H1 (cell line): ENCODE data around the gene ENO2. TPM values are rescaled to one million over a fixed set of nuclear protein-coding genes. Genes with fewer than 3 reads are reported as not detected.

Source experiments
- ASH2L ChIP-seq: fragments of 200-600, 300-600 bp; sonication (generic); IDR thresholded peaks from one replicate; pipeline ENCODE4 v1.7.1; 2017; ENCODE audit warnings: low read length
- EZH2 ChIP-seq: fragments of 200-600 bp; sonication (generic); IDR thresholded peaks from 2 replicates; pipeline ENCODE4 v1.7.1; 2012; ENCODE audit warnings: low read depth, mild to moderate bottlenecking, moderate library complexity, low read length, inconsistent platforms; ENCODE audit not compliant: severe bottlenecking
- GTF2F1 ChIP-seq: IDR thresholded peaks from 2 replicates; pipeline ENCODE4 v1.6.1; 2012; ENCODE audit warnings: low read depth, low read length, improper control_type of control experiment, borderline replicate concordance
- JUN ChIP-seq: IDR thresholded peaks from 2 replicates; pipeline ENCODE4 v1.6.1; 2011; ENCODE audit warnings: low read depth, mild to moderate bottlenecking, improper control_type of control experiment, low read length
- JUND ChIP-seq: IDR thresholded peaks from 2 replicates; pipeline ENCODE4 v1.6.1; 2011; ENCODE audit warnings: mild to moderate bottlenecking, improper control_type of control experiment, low read length
- KDM4A ChIP-seq: IDR thresholded peaks from one replicate; pipeline ENCODE4 v1.7.1; 2012; ENCODE audit warnings: low read depth, mild to moderate bottlenecking, moderate library complexity, low read length, inconsistent platforms; ENCODE audit not compliant: severe bottlenecking
- NRF1 ChIP-seq: IDR thresholded peaks from 2 replicates; pipeline ENCODE4 v1.6.1; 2011; ENCODE audit warnings: mild to moderate bottlenecking, low read depth, low read length, improper control_type of control experiment
- POU5F1 ChIP-seq: IDR thresholded peaks from 2 replicates; pipeline ENCODE4 v1.6.1; 2011; ENCODE audit warnings: low read depth, mild to moderate bottlenecking, low read length, moderate library complexity
- RAD21 ChIP-seq, 2 experiments: IDR thresholded peaks in 1 of 2; conservative IDR thresholded peaks in 1 of 2; 2 replicates each; pipeline ENCODE4 v1.6.1; 2011; ENCODE audit warnings: low read depth in 2 of 2, low read length in 2 of 2, improper control_type of control experiment in 1 of 2, inconsistent platforms in 1 of 2, mild to moderate bottlenecking in 1 of 2, moderate library complexity in 1 of 2
- RFX5 ChIP-seq: IDR thresholded peaks from 2 replicates; pipeline ENCODE4 v1.6.1; 2011; ENCODE audit warnings: low read depth, low read length, improper control_type of control experiment, borderline replicate concordance
- SIN3A ChIP-seq, 2 experiments: IDR thresholded peaks in 1 of 2; conservative IDR thresholded peaks in 1 of 2; 2 replicates each; pipeline ENCODE4 v1.6.1; 2011 to 2012; ENCODE audit warnings: low read length in 2 of 2, improper control_type of control experiment in 1 of 2, low read depth in 1 of 2, mild to moderate bottlenecking in 1 of 2
- SIRT6 ChIP-seq: IDR thresholded peaks from one replicate; pipeline ENCODE4 v1.7.1; 2012; ENCODE audit warnings: low read length, inconsistent platforms
- SIX5 ChIP-seq: IDR thresholded peaks from 2 replicates; pipeline ENCODE4 v1.6.1; 2011; ENCODE audit warnings: mild to moderate bottlenecking, low read depth, low read length
- SP1 ChIP-seq: IDR thresholded peaks from 2 replicates; pipeline ENCODE4 v1.6.1; 2011; ENCODE audit warnings: low read depth, low read length
- SUZ12 ChIP-seq: fragments of 200-600 bp; sonication (generic); IDR thresholded peaks from 2 replicates; pipeline ENCODE4 v1.6.1; 2012; ENCODE audit warnings: mild to moderate bottlenecking, inconsistent platforms, low read length, moderate library complexity, mixed read lengths
- TAF1 ChIP-seq: IDR thresholded peaks from 2 replicates; pipeline ENCODE4 v1.6.1; 2011; ENCODE audit warnings: mild to moderate bottlenecking, low read depth, low read length
- TCF12 ChIP-seq: IDR thresholded peaks from 2 replicates; pipeline ENCODE4 v1.6.1; 2011; ENCODE audit warnings: low read depth, mild to moderate bottlenecking, low read length
- polyA plus RNA-seq, 7 experiments: library from polyadenylated mRNA; depleted of rRNA in 3 of 7; stranded (reverse) in 5 of 7; unstranded in 2 of 7; fragments of >200 nt in 5 of 7; fragments of 200-250 nt in 2 of 7; gene quantifications; 1 replicate in 5 of 7; 2 replicates in 1 of 7; 4 replicates in 1 of 7; pipeline versions ENCODE4 v1.2.1 to v1.2.3, GENCODE V29; 2011 to 2013; ENCODE audit warnings: missing spikeins in 2 of 7, mixed read lengths in 2 of 7
- total RNA-seq: library from RNA; stranded (reverse); fragmentation: NEBNext Ultra II Directional; extraction: Animal tissue kit (Norgen Biotek cat#: 25700); gene quantifications from 2 replicates; pipeline ENCODE4 v1.2.1, GENCODE V29; 2021
- TF ChIP-seq, protein P1 (sequence below): IDR thresholded peaks from 2 replicates; pipeline ENCODE4 v1.6.1; 2012; ENCODE audit warnings: low read length, inconsistent platforms
- TF ChIP-seq, protein P2 (sequence below), 3 experiments: IDR thresholded peaks; 1 replicate in 2 of 3; 2 replicates in 1 of 3; pipeline versions ENCODE4 v1.5.1 to v1.6.1; 2011; ENCODE audit warnings: low read length in 3 of 3, mild to moderate bottlenecking in 3 of 3, inconsistent platforms in 2 of 3, low read depth in 1 of 3, moderate library complexity in 1 of 3; ENCODE audit not compliant: insufficient read depth in 1 of 3; ENCODE audit errors: control extremely low read depth in 1 of 3

Gene ENO2
- total and polyA plus RNA-seq, 2 of the 8 experiments (the other 6 are each of a cell fraction or from before 2014, with no cell fraction given), result 92.4 to 102 TPM

DNA sequence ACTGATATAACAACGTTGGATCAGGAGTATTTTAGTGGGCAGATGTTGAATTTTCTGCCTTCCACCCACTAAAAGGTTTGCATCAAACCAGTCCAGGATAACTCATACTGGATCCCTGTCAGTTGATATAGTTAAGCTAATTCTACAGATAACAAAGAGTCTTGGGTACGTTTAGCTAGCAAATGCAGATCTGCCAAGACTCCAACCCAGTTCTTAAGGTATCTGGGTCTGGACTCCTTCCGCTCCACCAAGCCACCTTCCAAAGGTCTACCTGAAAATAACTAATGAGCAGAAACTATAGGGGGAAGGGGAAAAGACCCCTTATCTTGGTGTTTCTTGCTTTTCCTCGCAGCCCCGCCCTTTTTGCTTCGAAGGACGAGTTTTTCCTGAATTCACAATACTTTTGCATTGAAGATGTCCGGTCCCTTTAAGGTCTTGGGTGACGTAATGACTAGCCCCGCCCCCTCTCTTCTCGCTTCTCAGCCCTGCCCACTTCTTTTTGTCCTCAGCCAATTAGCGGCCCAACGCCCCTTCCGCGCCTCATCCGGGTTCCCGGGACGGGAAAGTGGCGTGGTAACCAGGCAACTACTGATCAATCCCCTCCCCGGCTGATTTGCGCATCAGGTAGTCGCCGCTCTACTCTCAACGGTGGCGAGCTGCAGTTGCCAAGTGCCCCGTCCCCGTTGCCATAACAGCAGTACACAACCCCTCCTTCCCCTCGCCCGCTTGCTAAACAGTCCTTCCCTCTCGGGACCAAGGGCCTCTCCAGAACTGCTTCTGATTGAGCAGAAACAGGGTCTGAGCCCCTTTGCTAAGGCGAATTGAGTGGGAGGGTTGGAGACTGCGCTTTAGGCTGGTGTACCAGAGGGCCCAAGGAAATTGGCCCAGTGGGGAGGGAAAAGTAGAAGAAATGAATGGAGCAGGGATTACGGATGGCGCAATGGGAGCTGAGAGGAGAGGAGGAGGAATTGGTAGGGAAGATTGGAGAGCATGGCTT lies 9.8 kb upstream of the ENO2 start, which contains the start of gene LRRC23 (continued):
- TF ChIP-seq TAF1 (peak; percentile 48; the same call in 1 of the 2 replicates), SP1 (peak; percentile 62; the same call in 1 of the 2 replicates), EZH2 (no peak), KDM4A (peak; percentile 35), NRF1 (no peak), TCF12 (no peak), JUN (peak; percentile 61; the same call in 1 of the 2 replicates), SUZ12 (no peak), SIN3A (conservative IDR thresholded peaks at IDR 0.05 in 1 of 2, IDR thresholded peaks at IDR 0.05 in 1 of 2; ENCODE audit: low read depth in 1 of 2, low read length in 2 of 2) (peak; percentile 95 to 99), RAD21 (IDR thresholded peaks at IDR 0.05 in 1 of 2, conservative IDR thresholded peaks at IDR 0.05 in 1 of 2; ENCODE audit: low read depth in 2 of 2, low read length in 2 of 2) (no peak), JUND (peak; percentile 84), POU5F1 (no peak), RFX5 (no peak), ASH2L (no peak), GTF2F1 (no peak), SIRT6 (no peak), SIX5 (no peak)
- TF ChIP-seq, protein P1, sequence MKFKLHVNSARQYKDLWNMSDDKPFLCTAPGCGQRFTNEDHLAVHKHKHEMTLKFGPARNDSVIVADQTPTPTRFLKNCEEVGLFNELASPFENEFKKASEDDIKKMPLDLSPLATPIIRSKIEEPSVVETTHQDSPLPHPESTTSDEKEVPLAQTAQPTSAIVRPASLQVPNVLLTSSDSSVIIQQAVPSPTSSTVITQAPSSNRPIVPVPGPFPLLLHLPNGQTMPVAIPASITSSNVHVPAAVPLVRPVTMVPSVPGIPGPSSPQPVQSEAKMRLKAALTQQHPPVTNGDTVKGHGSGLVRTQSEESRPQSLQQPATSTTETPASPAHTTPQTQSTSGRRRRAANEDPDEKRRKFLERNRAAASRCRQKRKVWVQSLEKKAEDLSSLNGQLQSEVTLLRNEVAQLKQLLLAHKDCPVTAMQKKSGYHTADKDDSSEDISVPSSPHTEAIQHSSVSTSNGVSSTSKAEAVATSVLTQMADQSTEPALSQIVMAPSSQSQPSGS, result peak; percentile 91
- TF ChIP-seq, protein P2, sequence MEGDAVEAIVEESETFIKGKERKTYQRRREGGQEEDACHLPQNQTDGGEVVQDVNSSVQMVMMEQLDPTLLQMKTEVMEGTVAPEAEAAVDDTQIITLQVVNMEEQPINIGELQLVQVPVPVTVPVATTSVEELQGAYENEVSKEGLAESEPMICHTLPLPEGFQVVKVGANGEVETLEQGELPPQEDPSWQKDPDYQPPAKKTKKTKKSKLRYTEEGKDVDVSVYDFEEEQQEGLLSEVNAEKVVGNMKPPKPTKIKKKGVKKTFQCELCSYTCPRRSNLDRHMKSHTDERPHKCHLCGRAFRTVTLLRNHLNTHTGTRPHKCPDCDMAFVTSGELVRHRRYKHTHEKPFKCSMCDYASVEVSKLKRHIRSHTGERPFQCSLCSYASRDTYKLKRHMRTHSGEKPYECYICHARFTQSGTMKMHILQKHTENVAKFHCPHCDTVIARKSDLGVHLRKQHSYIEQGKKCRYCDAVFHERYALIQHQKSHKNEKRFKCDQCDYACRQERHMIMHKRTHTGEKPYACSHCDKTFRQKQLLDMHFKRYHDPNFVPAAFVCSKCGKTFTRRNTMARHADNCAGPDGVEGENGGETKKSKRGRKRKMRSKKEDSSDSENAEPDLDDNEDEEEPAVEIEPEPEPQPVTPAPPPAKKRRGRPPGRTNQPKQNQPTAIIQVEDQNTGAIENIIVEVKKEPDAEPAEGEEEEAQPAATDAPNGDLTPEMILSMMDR (IDR thresholded peaks at IDR 0.05; ENCODE audit: control extremely low read depth in 1 of 3, insufficient read depth in 1 of 3, low read depth in 1 of 3, low read length in 3 of 3), result no peak
